Keratinocyte (primary cell): ENCODE measurements around the gene CD244. TPM values are rescaled to one million over a fixed set of nuclear protein-coding genes. Genes with fewer than 3 reads are reported as not detected.

Experiments
- DNase-seq: peaks from one replicate; pipeline ENCODE4 v3.0.0-alpha.2; 2011; ENCODE audit warnings: low read depth, missing footprints, low spot score
- FAIRE-seq: peaks from 2 replicates; lab custom pipeline; 2011; peaks lifted over from hg19 to GRCh38; lab: Jason Lieb, UNC
- H2AFZ ChIP-seq: 2 replicates; pipeline ENCODE4 v1.6.0; 2012; ENCODE audit warnings: low read length, control low read depth, inconsistent platforms; ENCODE audit not compliant: control insufficient read depth
- H3K27ac ChIP-seq: 2 replicates; pipeline ENCODE4 v1.5.1; 2011; ENCODE audit warnings: low read length; ENCODE audit not compliant: control insufficient read depth, insufficient read depth
- H3K27me3 ChIP-seq: 3 replicates; pipeline ENCODE4 v1.6.0; 2011; ENCODE audit warnings: low read length; ENCODE audit not compliant: control insufficient read depth, insufficient read depth; ENCODE audit errors: extremely low read depth
- H3K36me3 ChIP-seq, 2 experiments: 2 replicates in 1 of 2; 3 replicates in 1 of 2; pipeline ENCODE4 v1.5.1; 2011; ENCODE audit warnings: low read length in 2 of 2, mild to moderate bottlenecking in 1 of 2; ENCODE audit not compliant: control insufficient read depth in 2 of 2, insufficient read depth in 2 of 2; ENCODE audit errors: extremely low read depth in 1 of 2
- H3K4me1 ChIP-seq: 3 replicates; pipeline ENCODE4 v1.5.1; 2011; ENCODE audit warnings: low read length; ENCODE audit not compliant: control insufficient read depth, insufficient read depth; ENCODE audit errors: extremely low read depth
- H3K4me2 ChIP-seq: 3 replicates; pipeline ENCODE4 v1.6.0; 2011; ENCODE audit warnings: low read depth, low read length; ENCODE audit not compliant: control insufficient read depth, insufficient read depth; ENCODE audit errors: extremely low read depth
- H3K4me3 ChIP-seq, 3 experiments: fragments of 200-600 bp in 1 of 3; sonication (generic) in 1 of 3; 2 replicates in 2 of 3; 3 replicates in 1 of 3; pipeline ENCODE4 v1.5.1; 2011 to 2016; ENCODE audit warnings: low read length in 3 of 3, mild to moderate bottlenecking in 3 of 3, control low read depth in 2 of 3, inconsistent platforms in 1 of 3, low read depth in 1 of 3, mixed read lengths in 1 of 3, mixed run types in 1 of 3, moderate library complexity in 1 of 3; ENCODE audit not compliant: control insufficient read depth in 2 of 3, insufficient read depth in 2 of 3; ENCODE audit errors: extremely low read depth in 1 of 3
- H3K79me2 ChIP-seq: 2 replicates; pipeline ENCODE4 v1.6.0; 2012; ENCODE audit warnings: low read length; ENCODE audit not compliant: control insufficient read depth, insufficient read depth
- H3K9ac ChIP-seq: 3 replicates; pipeline ENCODE4 v1.6.0; 2011; ENCODE audit warnings: low read length; ENCODE audit not compliant: control insufficient read depth, insufficient read depth; ENCODE audit errors: extremely low read depth
- H3K9me1 ChIP-seq: 3 replicates; pipeline ENCODE4 v1.6.0; 2011; ENCODE audit warnings: low read length; ENCODE audit not compliant: control insufficient read depth, insufficient read depth; ENCODE audit errors: extremely low read depth
- H3K9me3 ChIP-seq: 2 replicates; pipeline ENCODE4 v1.5.1; 2012; ENCODE audit warnings: low read depth, low read length; ENCODE audit not compliant: control insufficient read depth
- H4K20me1 ChIP-seq: 3 replicates; pipeline ENCODE4 v1.6.0; 2011; ENCODE audit warnings: low read length; ENCODE audit not compliant: control insufficient read depth, insufficient read depth; ENCODE audit errors: extremely low read depth
- EZH2 ChIP-seq: IDR thresholded peaks from one replicate; pipeline ENCODE4 v1.6.1; 2012; ENCODE audit warnings: inconsistent platforms, mild to moderate bottlenecking, low read length, moderate library complexity
- dilution Hi-C: fragments of 300-500 bp; cut with MboI; formaldehyde crosslinking; loops from one replicate; pipeline ENCODE4 v1.7.0; 2020; ENCODE audit warnings: low sequenced_read_pairs; ENCODE audit not compliant: extremely low pct_ligation_motif_present
- polyA plus RNA-seq, 5 experiments: library from polyadenylated mRNA; depleted of rRNA in 3 of 5; stranded (reverse) in 3 of 5; stranded (forward) in 1 of 5; unstranded in 1 of 5; fragments of >200 nt; gene quantifications; 1 replicate in 1 of 5; 2 replicates in 3 of 5; 3 replicates in 1 of 5; pipeline versions ENCODE4 v1.2.1 to v1.2.3, GENCODE V29; 2011 to 2012; ENCODE audit warnings: missing spikeins in 2 of 5, low read depth in 1 of 5, low replicate concordance in 1 of 5
- TF ChIP-seq, protein P1 (sequence below), 3 experiments: IDR thresholded peaks in 1 of 3; conservative IDR thresholded peaks in 1 of 3; optimal IDR thresholded peaks in 1 of 3; 2 replicates in 2 of 3; 3 replicates in 1 of 3; pipeline versions ENCODE3 to v1.5.1; 2011; ENCODE audit warnings: low read length in 3 of 3, mild to moderate bottlenecking in 3 of 3, moderate library complexity in 2 of 3, control low read depth in 1 of 3, inconsistent platforms in 1 of 3; ENCODE audit not compliant: insufficient read depth in 2 of 3; ENCODE audit errors: extremely low read depth in 1 of 3

The CD244 gene
- polyA plus RNA-seq, 1 donor (not counting 4 experiments of a cell fraction or from before 2014, with no cell fraction given): not detected

DNA sequence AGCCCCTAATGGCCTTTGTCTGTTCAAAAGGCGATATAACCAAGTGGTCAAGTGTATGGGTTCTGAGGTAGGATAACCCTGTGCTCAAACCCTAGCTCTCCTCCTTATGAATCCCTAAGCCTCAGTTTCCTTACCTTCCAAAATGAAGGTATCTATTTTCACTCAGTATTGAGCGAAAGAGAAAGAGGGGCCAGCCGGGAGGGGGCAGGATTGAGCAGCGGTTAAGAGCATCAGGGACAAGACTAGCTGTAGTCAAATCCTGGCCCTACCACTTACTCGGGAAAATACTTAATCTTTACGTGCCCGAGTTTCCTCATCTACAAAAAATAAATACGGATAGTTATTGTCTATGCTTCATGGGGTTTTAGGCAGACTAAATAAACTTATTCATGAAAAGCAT, 41.1 kb downstream of the CD244 start:
- DNase-seq: no peak
- no peaks in the 10 kb centered on the region for H3K36me3 ChIP-seq
- no peaks in the 10 kb centered on the region for H3K27me3 ChIP-seq
- no peak for FAIRE-seq
- H2AFZ ChIP-seq: no peak overlapping the region
- H3K9ac ChIP-seq: no peak overlapping the region
- no peak overlapping the region for H3K27ac ChIP-seq
- H3K4me3 ChIP-seq: no peak overlapping the region
- H3K4me2 ChIP-seq: no peak overlapping the region
- H3K4me1 ChIP-seq: peaks cover 6% of the 10 kb centered on the region
- TF ChIP-seq EZH2: no peak
- TF ChIP-seq, protein P1, sequence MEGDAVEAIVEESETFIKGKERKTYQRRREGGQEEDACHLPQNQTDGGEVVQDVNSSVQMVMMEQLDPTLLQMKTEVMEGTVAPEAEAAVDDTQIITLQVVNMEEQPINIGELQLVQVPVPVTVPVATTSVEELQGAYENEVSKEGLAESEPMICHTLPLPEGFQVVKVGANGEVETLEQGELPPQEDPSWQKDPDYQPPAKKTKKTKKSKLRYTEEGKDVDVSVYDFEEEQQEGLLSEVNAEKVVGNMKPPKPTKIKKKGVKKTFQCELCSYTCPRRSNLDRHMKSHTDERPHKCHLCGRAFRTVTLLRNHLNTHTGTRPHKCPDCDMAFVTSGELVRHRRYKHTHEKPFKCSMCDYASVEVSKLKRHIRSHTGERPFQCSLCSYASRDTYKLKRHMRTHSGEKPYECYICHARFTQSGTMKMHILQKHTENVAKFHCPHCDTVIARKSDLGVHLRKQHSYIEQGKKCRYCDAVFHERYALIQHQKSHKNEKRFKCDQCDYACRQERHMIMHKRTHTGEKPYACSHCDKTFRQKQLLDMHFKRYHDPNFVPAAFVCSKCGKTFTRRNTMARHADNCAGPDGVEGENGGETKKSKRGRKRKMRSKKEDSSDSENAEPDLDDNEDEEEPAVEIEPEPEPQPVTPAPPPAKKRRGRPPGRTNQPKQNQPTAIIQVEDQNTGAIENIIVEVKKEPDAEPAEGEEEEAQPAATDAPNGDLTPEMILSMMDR (optimal IDR thresholded peaks at IDR 0.05 in 1 of 3, IDR thresholded peaks at IDR 0.05 in 1 of 3, conservative IDR thresholded peaks at IDR 0.05 in 1 of 3; ENCODE audit: extremely low read depth in 1 of 3, insufficient read depth in 2 of 3, low read length in 3 of 3): no peak
- no peaks in the 10 kb centered on the region for H3K79me2 ChIP-seq
- H3K9me3 ChIP-seq: no peaks in the 10 kb centered on the region
- dilution Hi-C loops: no loop called here
- H3K9me1 ChIP-seq: no peaks in the 10 kb centered on the region
- H4K20me1 ChIP-seq: no peaks in the 10 kb centered on the region

DNA sequence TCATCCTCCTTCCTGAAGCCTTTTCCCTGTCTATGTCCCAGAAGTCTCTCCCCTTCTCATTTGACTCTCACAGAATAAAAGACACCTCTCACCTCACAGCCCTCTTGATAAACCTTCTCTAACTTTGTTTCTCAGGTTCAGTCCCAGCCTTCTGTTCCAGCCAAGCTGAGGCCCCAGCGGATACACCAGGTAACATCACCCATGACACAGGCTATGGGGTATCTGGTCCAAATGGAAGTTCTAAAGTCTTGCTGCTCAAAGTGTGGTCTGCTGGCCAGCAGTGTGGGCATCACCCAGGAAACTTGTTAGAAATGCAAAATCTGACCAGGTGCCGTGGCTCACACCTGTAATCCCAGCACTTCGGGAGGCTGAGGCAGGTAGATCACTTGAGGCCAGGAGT, 43.5 kb downstream of the CD244 start:
- no peak overlapping the region for H3K27ac ChIP-seq

More for the DNA sequence above, 43.5 kb downstream of the CD244 start:
- FAIRE-seq: no peak
- Histone ChIP-seq H3K9me1 (no peaks in the 10 kb centered on the region), H3K9ac (no peak overlapping the region), H3K79me2 (no peaks in the 10 kb centered on the region), H3K27me3 (no peaks in the 10 kb centered on the region), H3K4me3 (no peak overlapping the region), H4K20me1 (no peaks in the 10 kb centered on the region), H3K4me1 (no peaks in the 10 kb centered on the region), H3K4me2 (no peak overlapping the region), H3K36me3 (no peaks in the 10 kb centered on the region), H2AFZ (no peak overlapping the region), H3K9me3 (no peaks in the 10 kb centered on the region)
- dilution Hi-C loops: no loop called here
- TF ChIP-seq EZH2: no peak
- TF ChIP-seq, protein P1 (optimal IDR thresholded peaks at IDR 0.05 in 1 of 3, IDR thresholded peaks at IDR 0.05 in 1 of 3, conservative IDR thresholded peaks at IDR 0.05 in 1 of 3; ENCODE audit: extremely low read depth in 1 of 3, insufficient read depth in 2 of 3, low read length in 3 of 3): no peak
- no peak for DNase-seq
